Middle frontal gyrus (tissue), 1 donor: ENCODE data around the gene FSD1.
"Not testable (repeated sequence)": the region's sequence is repeated elsewhere in the genome, so short reads cannot be mapped to it uniquely, and the experiment has no call there.

Experiments used
- DNase-seq: peaks from one replicate; pipeline ENCODE4 v3.0.0-alpha.2; 2015; ENCODE audit warnings: low spot score; ENCODE audit errors: extremely low spot score

FSD1 gene

DNA sequence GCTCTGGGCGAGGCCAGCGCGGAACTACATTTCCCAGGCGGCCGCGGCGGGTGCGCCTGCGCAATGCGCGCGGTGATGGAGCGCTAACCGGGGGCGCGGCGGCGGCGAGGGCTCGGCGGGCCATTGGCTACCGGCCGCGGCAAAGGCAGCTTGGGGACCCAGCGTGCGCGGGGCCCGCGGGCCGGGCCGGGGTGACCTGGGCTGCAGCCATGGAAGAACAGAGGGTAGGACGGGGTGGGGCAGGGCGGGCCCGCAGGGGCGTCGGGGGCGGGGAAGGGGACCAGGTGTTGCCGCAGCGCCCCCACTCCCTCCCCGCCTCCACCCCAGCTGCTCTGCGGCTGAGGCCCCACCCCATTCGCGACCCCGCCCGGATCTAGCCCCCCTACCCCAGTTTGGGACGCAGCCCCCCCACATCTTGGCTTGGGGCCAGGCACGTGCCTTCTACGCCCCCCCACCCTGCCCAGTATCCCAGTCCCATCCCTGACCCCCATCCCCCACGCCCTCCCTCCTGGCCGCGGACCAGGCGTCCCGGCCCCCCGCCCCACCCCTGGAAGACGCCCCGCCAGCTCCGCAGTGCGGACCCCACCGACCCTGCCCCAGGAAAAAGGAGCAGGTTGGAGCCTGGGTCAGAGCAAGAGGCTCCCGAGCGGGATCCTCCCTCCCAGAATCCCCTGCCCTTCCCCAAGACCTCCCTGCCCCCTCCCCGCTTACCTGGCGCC lies at the start of gene FSD1:
Gene FSD1, plus strand, starts transcription at position 61 of the 719 bp plus-strand sequence. Its CDS starts 149 bp downstream, at position 210.
- DNase-seq, result no peak

DNA sequence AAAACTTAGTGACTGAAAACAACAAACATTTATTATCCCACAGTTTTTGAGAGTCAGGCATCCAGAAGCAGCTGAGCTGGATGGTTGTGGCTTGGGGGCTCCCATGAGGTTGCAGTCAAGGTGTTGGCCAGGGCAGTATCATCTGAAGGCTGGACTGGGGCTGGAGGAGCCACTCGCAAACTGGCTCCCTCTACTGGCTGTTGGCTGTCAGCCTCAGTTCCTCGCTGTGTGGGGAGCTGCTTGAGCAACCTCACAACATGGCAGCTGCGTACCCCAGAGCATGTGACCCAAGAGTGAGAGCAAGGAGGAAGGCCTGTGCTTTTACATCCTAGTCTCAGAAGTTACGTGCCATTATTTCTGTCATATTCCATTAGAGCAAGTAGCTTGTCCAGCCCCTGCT lies 47.8 kb upstream of the FSD1 start:
- no peak for DNase-seq

DNA sequence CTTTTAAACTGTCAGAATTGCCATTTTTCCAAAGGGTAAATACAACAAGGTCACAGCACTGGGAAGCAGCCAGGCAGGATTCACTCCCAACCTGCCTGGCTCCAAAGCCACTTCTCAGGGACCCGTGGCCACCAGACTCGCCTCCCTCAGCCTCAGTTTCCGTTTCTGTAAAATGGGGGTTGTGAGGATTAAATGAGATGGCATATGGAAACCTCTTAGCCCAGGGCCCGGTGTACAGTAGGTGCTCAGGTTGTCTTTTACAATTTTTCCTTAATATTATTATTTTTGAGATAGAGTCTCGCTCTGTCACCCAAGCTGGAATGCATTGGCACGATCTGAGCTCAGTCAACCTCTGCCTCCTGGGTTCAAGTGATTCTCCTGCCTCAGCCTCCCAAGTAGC lies 47.4 kb upstream of the FSD1 start:
- DNase-seq, result no peak

DNA sequence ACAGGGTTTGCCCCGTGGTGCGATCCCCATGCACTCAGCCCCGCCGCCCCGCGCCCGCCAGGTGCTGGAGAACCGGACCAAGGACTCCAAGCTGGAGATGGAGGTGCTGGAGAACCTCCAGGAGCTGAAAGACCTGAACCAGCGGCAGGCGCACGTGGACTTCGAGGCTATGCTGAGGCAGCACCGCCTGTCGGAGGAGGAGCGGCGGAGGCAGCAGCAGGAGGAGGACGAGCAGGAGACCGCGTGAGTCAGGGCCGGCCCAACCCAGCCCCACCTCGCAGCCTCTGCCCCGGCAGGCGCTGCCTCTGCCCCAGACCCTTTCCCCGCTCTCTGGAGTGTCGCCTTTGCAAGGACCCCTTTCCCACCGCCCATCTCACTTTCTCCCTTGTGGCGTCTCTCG lies 46.2 kb upstream of the FSD1 start:
- no peak for DNase-seq

DNA sequence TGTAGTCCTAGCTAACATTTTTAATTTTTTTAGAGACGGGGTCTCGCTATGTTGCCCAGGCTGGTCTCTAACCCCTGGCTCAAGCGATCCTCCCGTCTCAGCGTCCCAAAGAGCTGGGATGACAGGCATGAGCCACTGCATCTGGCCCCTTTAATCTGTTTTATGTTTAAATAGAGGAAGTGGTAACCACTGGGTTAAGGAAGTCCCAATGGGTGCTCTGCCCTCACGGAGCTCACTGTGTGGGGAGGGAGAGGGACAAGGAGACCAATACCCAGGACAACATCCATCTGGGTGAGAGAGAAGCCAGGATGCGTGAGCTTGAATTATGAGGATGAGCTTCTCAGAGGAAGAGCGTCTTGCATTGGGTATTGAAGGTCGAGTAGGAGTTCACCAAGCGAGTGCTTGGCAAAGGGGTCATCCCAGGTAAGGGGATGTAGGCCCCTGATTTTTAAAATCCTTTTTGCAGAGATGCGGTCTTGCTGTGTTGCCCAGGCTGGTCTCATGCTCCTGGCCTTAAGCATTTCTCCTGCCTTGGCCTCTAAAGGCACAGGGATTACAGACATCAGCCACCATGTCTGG lies 43.7 kb upstream of the FSD1 start:
- no peak for DNase-seq

DNA sequence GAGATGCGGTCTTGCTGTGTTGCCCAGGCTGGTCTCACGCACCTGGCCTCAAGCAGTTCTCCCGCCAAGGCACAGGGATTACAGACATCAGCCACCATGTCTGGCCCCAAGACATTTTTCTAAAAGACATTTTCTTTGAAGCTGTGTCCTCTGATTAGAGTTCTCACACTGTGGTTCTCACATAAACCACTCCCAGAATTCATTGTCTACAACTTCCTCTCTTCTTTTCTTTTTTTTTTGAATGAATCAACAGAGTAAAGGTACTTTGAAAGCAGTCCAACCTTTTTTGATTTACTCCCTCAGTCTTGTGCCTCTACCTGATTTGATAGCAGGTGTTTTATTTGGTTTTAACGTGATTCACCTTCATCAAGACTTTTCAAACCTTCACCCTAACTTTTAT lies 39.6 kb upstream of the FSD1 start:
- no peak for DNase-seq

DNA sequence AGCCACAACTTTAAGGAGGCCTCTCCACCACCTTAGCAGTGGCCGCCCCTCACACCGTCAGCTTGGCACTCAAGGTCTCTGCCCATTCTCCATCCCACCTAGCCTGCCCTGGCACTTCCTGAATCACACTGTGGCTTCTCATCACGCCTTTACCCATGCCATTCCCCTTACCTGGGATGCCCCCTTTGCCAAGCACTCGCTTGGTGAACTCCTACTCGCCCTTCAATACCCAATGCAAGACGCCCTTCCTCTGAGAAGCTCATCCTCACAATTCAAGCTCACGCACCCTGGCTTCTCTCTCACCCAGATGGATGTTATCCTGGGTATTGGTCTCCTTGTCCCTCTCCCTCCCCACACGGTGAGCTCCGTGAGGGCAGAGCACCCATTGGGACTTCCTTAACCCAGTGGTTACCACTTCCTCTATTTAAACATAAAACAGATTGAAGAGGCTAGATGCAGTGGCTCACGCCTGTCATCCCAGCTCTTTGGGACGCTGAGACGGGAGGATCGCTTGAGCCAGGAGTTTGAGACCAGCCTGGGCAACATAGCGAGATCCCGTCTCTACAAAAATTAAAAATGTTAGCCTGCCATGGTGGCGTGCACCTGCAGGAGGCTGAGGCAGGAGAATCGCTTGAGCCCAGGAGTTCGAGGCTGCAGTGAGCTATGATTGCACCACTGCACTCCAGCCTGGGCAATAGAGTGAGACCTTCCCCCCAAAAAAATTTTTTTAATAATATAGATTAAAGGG lies 38.0 kb upstream of the FSD1 start:
- no peak for DNase-seq

DNA sequence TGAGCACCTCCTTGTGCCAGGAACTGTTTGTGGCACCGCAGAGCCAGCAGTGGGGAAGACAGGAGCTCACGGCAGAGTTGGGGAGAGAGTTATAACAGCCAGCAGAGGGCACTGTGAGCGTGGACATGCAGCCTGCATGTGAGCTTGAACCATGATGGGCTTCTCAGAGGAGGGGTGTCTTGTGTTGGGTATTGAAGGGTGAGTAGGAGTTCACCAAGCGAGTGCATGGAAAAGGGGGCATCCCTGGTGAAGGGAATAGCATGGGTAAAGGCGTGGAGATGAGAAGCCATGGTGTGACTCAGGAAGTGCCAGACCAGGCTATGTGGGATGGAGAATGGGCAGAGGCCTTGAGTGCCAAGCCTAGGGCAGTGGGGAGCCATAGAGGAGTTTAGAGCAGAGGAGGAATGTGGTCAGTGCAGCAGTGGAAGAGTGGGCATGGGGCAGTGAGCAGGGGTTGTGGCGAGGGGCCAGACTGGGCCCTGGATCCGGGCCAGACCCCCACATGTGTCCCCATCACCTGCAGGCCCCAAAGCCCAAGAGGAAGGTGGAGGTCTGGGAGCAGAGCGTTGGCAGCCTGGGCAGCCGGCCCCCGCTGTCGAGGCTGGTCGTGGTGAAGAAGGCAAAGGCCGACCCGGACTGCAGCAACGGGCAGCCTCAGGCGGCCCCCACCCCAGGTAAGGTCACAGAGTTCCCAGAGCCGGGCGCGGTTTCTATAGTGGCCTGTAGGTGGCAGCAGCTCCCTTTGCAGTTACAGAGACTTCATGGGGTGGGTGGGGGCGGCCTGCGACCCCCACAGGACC lies 37.1 kb upstream of the FSD1 start:
- DNase-seq, result no peak

DNA sequence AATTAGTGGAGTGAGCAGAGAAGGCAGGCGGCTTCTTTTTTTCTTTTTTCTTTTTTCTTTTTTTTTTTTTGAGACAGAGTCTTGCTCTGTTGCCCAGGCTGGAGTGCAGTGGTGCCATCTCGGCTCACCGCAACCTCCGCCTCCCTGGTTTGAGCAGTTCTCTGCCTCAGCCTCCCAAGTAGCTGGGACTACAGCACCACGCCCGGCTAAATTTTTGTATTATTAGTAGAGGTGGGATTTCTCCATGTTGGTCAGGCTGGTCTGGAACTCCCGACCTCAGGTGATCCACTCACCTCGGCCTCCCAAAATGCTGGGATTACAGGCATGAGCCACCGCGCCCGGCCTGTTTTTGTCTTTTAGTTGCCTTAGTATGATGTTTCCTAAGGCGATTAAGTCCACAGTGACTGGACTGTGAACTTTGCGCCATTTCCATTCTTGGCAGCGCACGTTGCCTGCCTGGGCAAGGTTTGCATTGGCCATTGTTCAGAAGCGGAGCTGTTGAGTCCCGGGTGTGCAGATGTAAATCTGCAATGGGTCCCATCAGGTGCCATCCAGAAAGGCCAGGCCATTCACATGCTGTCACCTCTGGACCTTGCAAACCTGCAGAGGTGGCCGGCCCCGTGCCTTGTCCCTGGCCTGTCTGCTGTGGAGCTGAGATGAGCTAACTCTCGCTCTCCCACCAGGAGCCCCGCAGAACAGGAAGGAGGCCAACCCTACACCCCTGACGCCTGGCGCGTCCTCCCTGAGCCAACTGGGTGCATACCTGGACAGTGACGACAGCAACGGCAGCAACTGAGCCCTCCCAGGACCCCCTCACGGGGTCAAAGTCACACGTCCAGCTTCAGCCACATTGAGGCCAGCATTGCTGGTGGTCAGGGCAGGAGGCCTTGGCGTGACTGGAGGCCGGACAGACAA lies 36.2 kb upstream of the FSD1 start:
- DNase-seq, result no peak

DNA sequence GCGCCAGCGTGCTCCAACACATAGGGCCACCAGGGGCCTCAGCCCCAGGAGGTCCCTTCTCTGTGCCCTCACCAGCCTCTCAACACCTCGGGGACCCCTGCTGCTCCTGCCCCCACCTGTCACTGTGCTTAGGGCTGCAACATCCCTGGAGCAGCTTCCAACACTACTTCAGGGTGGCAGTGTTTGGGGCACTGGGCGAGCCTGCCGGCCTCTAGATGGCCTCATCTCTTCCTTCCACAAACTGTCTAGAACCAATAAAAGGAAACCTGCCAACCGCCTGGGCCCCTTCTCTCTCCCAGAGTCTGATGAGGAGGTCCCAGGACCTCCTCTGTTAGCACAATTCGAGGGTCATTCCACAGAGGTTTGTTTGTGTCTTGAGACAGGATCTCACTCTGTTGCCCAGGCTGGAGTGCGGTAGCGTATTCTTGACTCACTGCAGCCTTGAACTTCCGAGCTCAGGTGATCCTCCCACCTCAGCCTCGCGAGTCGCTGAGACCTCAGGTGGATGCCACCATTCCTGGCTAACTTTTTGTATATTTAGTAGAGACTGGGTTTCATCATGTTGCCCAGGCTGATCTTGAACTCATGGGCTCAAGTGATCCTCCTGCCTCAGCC lies 35.5 kb upstream of the FSD1 start:
- DNase-seq, result no peak

DNA sequence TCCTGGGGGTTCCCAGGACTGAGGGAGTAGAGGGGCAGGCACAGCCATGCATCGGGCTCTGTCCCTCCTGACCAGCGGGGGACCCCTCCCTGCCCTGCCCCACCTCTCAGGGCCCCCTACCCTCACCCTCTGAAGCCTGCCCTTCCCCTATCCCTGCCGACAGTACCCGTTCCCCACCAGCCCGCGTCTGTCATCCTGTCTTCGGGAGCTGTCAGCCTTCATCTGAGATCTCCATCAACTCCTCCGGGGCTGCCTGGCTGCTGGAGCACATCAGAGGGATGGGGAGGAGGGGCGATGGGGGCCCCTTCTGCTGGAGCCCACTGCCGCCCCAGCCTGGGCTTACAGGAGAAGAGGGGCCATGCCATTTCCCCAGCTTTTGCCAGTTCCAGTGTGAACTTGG lies 31.5 kb upstream of the FSD1 start:
- DNase-seq, result no peak

DNA sequence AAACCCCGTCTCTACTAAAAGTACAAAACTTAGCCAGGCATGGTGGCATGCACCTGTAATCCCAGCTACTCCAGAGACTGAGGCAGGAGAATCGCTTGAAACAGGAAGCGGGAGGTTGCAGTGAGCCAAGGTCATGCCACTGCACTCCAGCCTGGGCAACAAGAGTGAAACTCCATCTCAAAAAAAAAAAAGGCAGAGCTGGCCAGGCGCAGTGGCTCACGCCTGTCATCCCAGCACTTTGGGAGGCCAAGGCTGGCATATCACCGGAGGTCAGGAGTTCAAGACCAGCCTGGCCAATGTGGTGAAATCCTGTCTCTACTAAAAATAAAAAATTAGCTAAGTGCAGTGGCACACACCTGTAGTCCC lies 30.1 kb upstream of the FSD1 start:
- DNase-seq, result not testable (repeated sequence)

DNA sequence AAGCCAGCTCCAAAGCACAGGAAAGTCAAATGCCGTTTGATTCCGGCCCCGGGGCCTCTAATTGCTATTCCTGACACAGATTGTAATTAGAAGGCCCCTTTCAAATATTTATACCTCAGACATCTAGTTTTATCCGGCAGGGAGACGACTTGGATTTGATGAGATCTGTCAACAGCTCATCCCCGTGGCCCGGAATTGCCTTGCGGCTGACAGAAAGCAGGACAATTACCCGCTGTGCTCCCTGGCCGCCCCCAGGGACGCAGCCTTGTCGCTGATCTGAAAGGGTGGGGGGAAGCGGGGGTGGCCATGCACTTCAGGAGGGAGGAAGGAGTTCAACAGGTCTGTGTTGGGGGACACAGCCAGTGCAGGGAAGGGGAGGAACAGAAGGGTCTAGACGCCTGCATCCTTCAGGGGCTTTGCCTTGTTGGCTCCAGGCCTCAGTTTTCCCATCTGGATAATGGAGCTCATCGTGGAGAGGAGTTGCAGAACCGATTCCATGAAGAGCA lies 27.2 kb upstream of the FSD1 start:
- DNase-seq, result no peak

DNA sequence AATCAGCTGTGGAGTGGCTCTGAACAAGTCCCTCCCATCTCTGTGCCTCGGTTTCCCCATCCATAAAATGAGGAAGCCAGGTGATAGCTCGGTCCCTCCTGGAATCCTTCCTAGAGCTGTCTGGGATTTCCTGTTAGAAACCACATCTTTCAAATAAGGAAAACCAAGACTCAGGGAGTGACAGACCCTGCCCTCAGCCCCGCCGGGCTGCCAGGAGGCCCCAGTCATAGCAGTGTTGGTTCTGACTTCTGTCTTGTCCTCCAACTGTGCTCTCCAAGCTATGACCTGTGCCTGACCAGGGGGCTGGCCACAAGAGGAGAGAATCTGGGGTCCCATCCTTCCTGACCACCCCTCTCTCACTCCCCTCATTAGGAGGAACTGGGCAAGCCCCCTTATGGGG lies 26.4 kb upstream of the FSD1 start:
- DNase-seq, result no peak

DNA sequence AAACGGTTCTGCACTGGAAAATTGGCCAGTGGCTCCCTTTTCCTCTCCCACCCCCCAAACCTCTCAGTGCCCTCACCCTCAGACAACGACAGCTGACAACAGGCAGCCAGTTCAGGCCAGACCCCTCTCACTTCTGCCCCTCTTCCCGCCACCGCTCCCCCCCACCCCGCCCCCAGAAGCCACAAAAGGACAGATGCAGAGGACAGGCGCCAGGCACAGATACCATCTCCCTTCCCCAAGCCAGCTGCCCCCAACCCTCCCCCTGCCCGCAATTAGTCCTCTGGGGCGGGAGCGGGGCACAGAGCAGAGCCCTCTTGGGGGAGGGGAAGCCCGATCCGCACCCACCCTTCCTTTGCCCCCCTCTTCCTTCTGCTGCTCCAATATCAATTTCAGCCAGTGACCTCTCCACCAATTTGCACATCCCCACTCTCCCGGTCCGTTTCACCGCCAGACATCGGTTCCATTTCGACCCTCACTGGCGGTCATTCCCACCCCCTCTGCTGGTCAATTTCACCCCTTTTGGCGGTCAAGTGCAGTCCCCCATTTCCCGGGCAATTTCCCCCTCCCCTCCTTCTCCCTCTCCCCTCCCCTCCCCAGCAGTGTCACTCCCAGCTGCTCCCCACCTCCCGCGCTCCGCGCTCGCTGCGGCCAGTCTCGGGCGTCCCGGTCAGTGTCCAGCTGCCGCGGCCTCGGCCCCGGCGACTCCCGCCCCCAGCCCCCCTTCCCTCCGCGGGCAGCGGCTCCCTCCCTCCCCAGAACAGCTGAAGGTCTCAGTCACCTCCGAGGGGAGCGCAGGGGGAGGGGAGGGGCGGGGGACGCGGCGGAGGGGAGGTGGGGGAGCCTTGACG lies 25.8 kb upstream of the FSD1 start, which contains the start of gene SHD:
Gene SHD, plus strand, starts transcription at position 848 of the 848 bp plus-strand sequence. CDS start 798 bp downstream, outside the sequence.
- DNase-seq, result no peak

DNA sequence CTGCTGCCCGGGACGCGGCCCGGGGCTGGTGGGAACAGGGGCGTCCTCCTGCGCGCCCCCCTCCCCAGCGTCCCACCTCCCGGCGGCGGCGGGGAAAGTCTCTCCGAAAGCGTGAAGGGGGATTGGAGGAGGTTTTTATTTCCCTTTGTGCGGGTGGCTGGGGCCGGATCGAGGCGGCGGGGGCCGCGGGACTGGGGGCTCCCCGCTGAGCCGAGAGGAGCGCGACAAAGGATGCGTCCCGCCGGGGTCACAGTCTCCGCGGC lies 25.2 kb upstream of the FSD1 start:
- no peak for DNase-seq

DNA sequence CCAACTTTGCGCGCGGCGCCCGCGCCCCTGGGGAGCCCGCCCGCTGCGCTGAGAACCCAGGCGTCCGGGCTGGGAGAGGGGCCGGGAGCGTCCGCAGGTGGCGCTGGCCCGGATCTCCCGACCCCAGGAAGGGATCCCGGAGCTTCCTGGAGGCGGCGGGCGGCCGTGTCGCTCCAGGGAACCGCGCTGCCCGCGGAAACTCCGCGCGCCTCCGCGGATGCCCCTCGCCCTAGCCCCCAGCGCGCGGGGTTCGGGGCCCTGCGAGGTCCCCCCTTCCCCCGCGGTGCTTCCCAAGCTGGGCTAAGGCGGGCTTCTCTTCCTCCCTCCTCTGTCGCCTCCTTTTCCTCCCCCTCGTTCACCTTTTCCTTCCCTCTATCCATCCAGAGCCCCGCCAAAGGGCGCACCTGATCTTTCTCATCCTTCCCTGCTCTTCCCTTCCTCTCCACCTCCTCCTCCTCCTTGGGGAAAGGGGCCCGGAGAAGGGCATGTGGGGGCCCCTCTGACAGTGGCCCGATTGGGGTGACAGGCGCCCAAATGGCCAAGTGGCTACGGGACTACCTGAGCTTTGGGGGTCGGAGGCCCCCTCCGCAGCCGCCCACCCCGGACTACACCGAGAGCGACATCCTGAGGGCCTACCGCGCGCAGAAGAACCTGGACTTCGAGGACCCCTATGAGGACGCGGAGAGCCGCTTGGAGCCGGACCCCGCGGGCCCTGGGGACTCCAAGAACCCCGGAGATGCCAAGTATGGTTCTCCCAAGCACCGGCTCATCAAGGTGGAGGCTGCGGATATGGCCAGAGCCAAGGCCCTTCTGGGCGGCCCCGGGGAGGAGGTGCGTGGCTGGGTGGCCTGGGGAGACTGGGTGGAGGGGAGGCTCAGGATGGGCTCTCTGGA lies 24.6 kb upstream of the FSD1 start:
- no peak for DNase-seq

DNA sequence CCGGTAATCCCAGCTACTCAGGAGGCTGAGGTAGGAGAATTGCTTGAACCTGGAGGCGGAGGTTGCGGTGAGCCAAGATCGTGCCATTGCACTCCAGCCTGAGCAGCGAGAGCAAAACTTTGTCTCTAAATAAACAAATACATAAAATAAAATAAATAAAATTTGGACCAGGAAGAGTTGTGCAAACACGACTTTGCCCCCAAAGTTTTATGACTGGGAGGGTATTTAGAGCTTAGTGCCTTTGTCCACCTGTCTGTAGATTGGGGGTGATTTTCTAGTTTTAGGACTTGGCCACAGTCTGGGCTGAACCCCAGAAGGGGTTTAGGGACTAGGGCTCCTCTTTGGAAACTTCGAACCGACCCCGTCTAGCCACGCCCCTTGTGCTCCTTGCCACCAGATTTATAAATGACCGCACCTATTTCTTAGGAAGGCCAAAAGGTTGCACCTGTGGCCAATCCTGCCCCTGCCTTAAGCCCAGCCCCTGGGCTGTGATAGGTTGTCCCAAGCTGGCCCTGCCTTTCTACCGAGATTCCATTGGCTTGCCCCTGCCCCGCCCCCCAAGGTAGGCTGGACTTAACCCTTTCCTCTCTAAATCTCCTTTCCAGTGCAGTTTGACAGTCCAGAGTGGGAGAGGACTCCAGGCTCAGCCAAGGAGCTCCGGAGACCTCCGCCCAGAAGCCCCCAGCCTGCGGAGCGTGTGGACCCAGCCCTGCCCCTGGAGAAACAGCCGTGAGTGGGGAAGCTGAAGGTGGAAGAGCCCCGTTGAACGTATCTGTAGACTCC lies 20.0 kb upstream of the FSD1 start:
- DNase-seq, result no peak
